B cell (primary cell): ENCODE measurements around the gene NLRX1.

Source experiments
- CTCF ChIP-seq: fragments of 200-600 bp; IDR thresholded peaks from one replicate; pipeline ENCODE4 v1.8.0; 2022; ENCODE audit warnings: antibody characterized with exemption, mild to moderate bottlenecking
- EZH2 ChIP-seq: IDR thresholded peaks from 2 replicates; pipeline ENCODE4 v1.6.1; 2012; ENCODE audit warnings: borderline replicate concordance, low read depth, mild to moderate bottlenecking, moderate library complexity, low read length; ENCODE audit not compliant: insufficient read depth, poor library complexity, severe bottlenecking

- TF ChIP-seq CTCF (peak; percentile 43), EZH2 (no peak)
Measured at GRCh38 chr11:119134389-119134978, 34.0 kb upstream of the NLRX1 start.
